ENCODE measurements around the gene PRND. TPM values are rescaled to one million over a fixed set of nuclear protein-coding genes. Genes with fewer than 3 reads are reported as not detected.

Gene PRND
- total RNA-seq, 2 donors from 2014 or later = 0.24 to 0.88 TPM

DNA sequence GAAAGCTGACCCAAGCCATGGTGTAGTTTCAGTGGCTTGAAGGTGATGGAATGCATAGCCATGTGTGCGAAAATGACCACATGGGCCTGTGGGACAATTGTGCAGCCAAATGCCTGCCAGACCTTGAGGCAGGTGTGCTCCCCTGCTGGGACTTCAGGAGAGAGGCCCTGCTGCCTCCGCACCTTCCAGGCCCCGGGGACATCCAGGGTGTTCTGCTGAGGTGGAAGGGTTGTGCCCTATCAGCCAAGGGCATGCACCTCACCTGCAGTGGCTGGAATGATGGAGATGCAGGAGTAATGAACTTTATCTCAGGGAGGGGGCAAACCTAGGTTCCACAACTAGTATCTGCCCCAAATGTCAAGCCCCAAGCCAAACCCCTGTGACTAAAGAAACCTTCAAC is 44.0 kb downstream of the PRND start:
- TF ChIP-seq, protein P1, sequence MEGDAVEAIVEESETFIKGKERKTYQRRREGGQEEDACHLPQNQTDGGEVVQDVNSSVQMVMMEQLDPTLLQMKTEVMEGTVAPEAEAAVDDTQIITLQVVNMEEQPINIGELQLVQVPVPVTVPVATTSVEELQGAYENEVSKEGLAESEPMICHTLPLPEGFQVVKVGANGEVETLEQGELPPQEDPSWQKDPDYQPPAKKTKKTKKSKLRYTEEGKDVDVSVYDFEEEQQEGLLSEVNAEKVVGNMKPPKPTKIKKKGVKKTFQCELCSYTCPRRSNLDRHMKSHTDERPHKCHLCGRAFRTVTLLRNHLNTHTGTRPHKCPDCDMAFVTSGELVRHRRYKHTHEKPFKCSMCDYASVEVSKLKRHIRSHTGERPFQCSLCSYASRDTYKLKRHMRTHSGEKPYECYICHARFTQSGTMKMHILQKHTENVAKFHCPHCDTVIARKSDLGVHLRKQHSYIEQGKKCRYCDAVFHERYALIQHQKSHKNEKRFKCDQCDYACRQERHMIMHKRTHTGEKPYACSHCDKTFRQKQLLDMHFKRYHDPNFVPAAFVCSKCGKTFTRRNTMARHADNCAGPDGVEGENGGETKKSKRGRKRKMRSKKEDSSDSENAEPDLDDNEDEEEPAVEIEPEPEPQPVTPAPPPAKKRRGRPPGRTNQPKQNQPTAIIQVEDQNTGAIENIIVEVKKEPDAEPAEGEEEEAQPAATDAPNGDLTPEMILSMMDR (conservative IDR thresholded peaks at IDR 0.05) = no peak
- peaks cover 4% of the 10 kb centered on the region for H3K9me3 Mint-ChIP-seq
- Histone ChIP-seq H3K27ac (ENCODE audit: low read depth, low read length) (no peak overlapping the region), H3K4me3 (ENCODE audit: low read length) (no peak overlapping the region), H3K9ac (ENCODE audit: extremely low read depth, low read length, poor library complexity, severe bottlenecking) (no peak overlapping the region), H3K27me3 (ENCODE audit: control insufficient read depth, insufficient read depth, low read length, poor library complexity, severe bottlenecking) (peaks cover 11% of the 10 kb centered on the region), H3K9me3 (ENCODE audit: control insufficient read depth, low read length) (peaks cover 2% of the 10 kb centered on the region), H3K4me1 (ENCODE audit: control insufficient read depth, insufficient read depth, low read length) (no peaks in the 10 kb centered on the region), H3K36me3 (ENCODE audit: control insufficient read depth, insufficient read depth, low read length) (no peaks in the 10 kb centered on the region)
- no peak overlapping the region for H3K27ac Mint-ChIP-seq
- H3K27me3 Mint-ChIP-seq (ENCODE audit: insufficient read depth) = peaks cover 30% of the 10 kb centered on the region
- H3K4me1 Mint-ChIP-seq = peaks cover 2% of the 10 kb centered on the region
- WGBS, 2 experiments (ENCODE audit: insufficient coverage in 1 of 2, insufficient read length in 1 of 2) = 82 to 95% methylated on average over 2 to 3 of the region's 3 CpGs
- H3K4me3 Mint-ChIP-seq = no peak overlapping the region
- no peaks in the 10 kb centered on the region for H3K36me3 Mint-ChIP-seq (ENCODE audit: low read depth)
- DNase-seq = no peak

DNA sequence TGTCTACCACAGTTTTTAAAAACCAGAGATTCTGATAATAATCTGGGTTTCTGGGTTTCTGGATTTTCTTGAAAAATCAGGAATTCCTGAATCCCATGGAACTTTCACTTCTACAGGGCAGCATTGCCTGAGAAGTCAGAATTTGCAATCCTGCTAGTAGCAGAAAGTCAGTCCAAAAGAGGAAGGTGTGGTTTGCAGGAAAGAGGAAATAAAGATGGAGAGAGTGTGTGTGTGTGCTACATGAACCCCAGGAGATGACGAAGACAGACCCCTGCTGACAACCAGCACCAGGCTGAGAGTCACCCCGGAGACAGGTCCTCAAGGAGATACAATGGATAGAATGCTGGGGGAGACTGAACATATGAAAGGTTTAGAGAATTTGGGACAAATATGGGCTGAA is 44.9 kb downstream of the PRND start:
- Histone ChIP-seq H3K27me3 (ENCODE audit: control insufficient read depth, insufficient read depth, low read length, poor library complexity, severe bottlenecking) (peaks cover 3% of the 10 kb centered on the region), H3K36me3 (ENCODE audit: control insufficient read depth, insufficient read depth, low read length) (no peaks in the 10 kb centered on the region), H3K4me1 (ENCODE audit: control insufficient read depth, insufficient read depth, low read length) (no peaks in the 10 kb centered on the region), H3K9me3 (ENCODE audit: control insufficient read depth, low read length) (peaks cover 11% of the 10 kb centered on the region), H3K27ac (ENCODE audit: low read depth, low read length) (no peak overlapping the region), H3K4me3 (ENCODE audit: low read length) (no peak overlapping the region), H3K9ac (ENCODE audit: extremely low read depth, low read length, poor library complexity, severe bottlenecking) (no peak overlapping the region)
- Mint-ChIP-seq H3K27me3 (ENCODE audit: insufficient read depth) (peaks cover 21% of the 10 kb centered on the region), H3K27ac (no peak overlapping the region), H3K9me3 (peaks cover 14% of the 10 kb centered on the region), H3K36me3 (ENCODE audit: low read depth) (no peaks in the 10 kb centered on the region), H3K4me1 (no peaks in the 10 kb centered on the region), H3K4me3 (no peak overlapping the region)
- TF ChIP-seq, protein P1 (conservative IDR thresholded peaks at IDR 0.05) = no peak
- 87% methylated on average over 2 of the region's 2 CpGs; no CpG with 5 or more reads in 1 of the 2 experiments for WGBS, 2 experiments (ENCODE audit: insufficient coverage in 1 of 2, insufficient read length in 1 of 2)
- no peak for DNase-seq

DNA sequence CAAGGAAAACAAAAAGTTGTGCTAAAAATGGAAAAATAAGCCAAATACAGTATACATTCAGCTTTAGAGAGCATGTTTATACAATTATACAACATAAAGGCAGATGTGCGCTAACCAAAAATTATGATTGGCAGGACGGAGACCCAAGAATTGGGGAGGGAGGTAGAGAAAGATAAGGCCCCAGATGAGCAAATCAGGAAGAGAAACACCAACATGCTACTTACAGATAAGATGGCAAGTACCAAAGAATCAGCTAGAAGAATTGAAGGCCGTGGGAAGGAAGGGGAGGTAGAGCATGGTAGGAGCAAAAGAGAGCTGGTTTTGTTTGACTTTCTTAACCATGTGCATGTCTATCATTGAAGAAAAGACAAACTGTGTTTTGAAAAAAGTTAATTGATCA is 45.4 kb downstream of the PRND start:
- H3K27ac Mint-ChIP-seq = no peak overlapping the region
- H3K27ac ChIP-seq (ENCODE audit: low read depth, low read length) = no peak overlapping the region
- H3K36me3 Mint-ChIP-seq (ENCODE audit: low read depth) = no peaks in the 10 kb centered on the region
- H3K4me1 ChIP-seq (ENCODE audit: control insufficient read depth, insufficient read depth, low read length) = no peaks in the 10 kb centered on the region
- peaks cover 16% of the 10 kb centered on the region for H3K9me3 ChIP-seq (ENCODE audit: control insufficient read depth, low read length)
- H3K36me3 ChIP-seq (ENCODE audit: control insufficient read depth, insufficient read depth, low read length) = no peaks in the 10 kb centered on the region
- peaks cover 16% of the 10 kb centered on the region for H3K27me3 Mint-ChIP-seq (ENCODE audit: insufficient read depth)
- no peak overlapping the region for H3K4me3 ChIP-seq (ENCODE audit: low read length)
- DNase-seq = no peak
- TF ChIP-seq, protein P1 (conservative IDR thresholded peaks at IDR 0.05) = no peak
- WGBS, 2 experiments (ENCODE audit: insufficient coverage in 1 of 2, insufficient read length in 1 of 2) = 94 to 100% methylated on average over 1 to 3 of the region's 3 CpGs
- no peak overlapping the region for H3K4me3 Mint-ChIP-seq
- no peaks in the 10 kb centered on the region for H3K4me1 Mint-ChIP-seq
- peaks cover 18% of the 10 kb centered on the region for H3K9me3 Mint-ChIP-seq
- H3K9ac ChIP-seq (ENCODE audit: extremely low read depth, low read length, poor library complexity, severe bottlenecking) = no peak overlapping the region
- no peaks in the 10 kb centered on the region for H3K27me3 ChIP-seq (ENCODE audit: control insufficient read depth, insufficient read depth, low read length, poor library complexity, severe bottlenecking)

Data from endodermal cell (in vitro differentiated cells).